CD14-positive monocyte (primary cell): Measurements from ENCODE around the gene STIL. TPM values are rescaled to one million over a fixed set of nuclear protein-coding genes. Genes with fewer than 3 reads are reported as not detected.

ENCODE experiments used
- DNase-seq, 3 donors: peaks; one replicate each; pipeline ENCODE4 v3.0.0-alpha.2; 2011 to 2022
- H2AFZ ChIP-seq: 2 replicates; pipeline ENCODE4 v1.6.0; 2012; ENCODE audit warnings: mild to moderate bottlenecking, low read depth, low read length, inconsistent platforms; ENCODE audit not compliant: insufficient read depth, poor library complexity, severe bottlenecking
- H3K27ac ChIP-seq, 2 donors: 1 replicate in 1 of 2; 2 replicates in 1 of 2; pipeline ENCODE4 v1.5.1; 2012 to 2013; ENCODE audit warnings: low read length in 2 of 2, control low read depth in 1 of 2, inconsistent platforms in 1 of 2, low read depth in 1 of 2, mild to moderate bottlenecking in 1 of 2
- H3K27me3 ChIP-seq, 2 donors: one replicate each; pipeline versions ENCODE4 v1.6.0 to v1.6.1; 2011 to 2013; ENCODE audit warnings: low read length in 2 of 2; ENCODE audit not compliant: control insufficient read depth in 2 of 2, insufficient read depth in 2 of 2
- H3K36me3 ChIP-seq, 2 donors: replicated peaks in 1 of 2; 1 replicate in 1 of 2; 2 replicates in 1 of 2; pipeline versions ENCODE4 v1.5.1 to v1.6.1; 2012 to 2013; ENCODE audit warnings: low read length in 2 of 2, control low read depth in 1 of 2, inconsistent platforms in 1 of 2, mild to moderate bottlenecking in 1 of 2; ENCODE audit not compliant: insufficient read depth in 2 of 2, control insufficient read depth in 1 of 2
- H3K4me1 ChIP-seq, 2 donors: 1 replicate in 1 of 2; 2 replicates in 1 of 2; pipeline versions ENCODE4 v1.5.1 to v1.6.1; 2012 to 2013; ENCODE audit warnings: low read length in 2 of 2, control low read depth in 1 of 2, inconsistent platforms in 1 of 2, mild to moderate bottlenecking in 1 of 2, moderate library complexity in 1 of 2; ENCODE audit not compliant: insufficient read depth in 2 of 2, control insufficient read depth in 1 of 2
- H3K4me2 ChIP-seq: replicated peaks from 2 replicates; pipeline ENCODE3; 2012; ENCODE audit warnings: low read length, moderate library complexity, mild to moderate bottlenecking; ENCODE audit not compliant: poor library complexity, severe bottlenecking; ENCODE audit errors: extremely low read depth
- H3K4me3 ChIP-seq, 3 experiments: fragments of 200-600 bp in 1 of 3; sonication (generic) in 1 of 3; replicated peaks in 1 of 3; 1 replicate in 2 of 3; 2 replicates in 1 of 3; pipeline ENCODE4 v1.5.1; 2011 to 2013; ENCODE audit warnings: low read length in 3 of 3, mild to moderate bottlenecking in 3 of 3, control low read depth in 2 of 3, low read depth in 2 of 3, inconsistent platforms in 1 of 3, moderate library complexity in 1 of 3
- H3K79me2 ChIP-seq: 2 replicates; pipeline ENCODE4 v1.6.0; 2012; ENCODE audit warnings: mild to moderate bottlenecking, control low read depth, inconsistent platforms, low read length, moderate library complexity; ENCODE audit not compliant: insufficient read depth
- H3K9ac ChIP-seq: 2 replicates; pipeline ENCODE4 v1.6.0; 2017; ENCODE audit warnings: low read length, mild to moderate bottlenecking; ENCODE audit not compliant: insufficient read depth, poor library complexity, severe bottlenecking
- H3K9me3 ChIP-seq, 2 donors: replicated peaks in 1 of 2; 1 replicate in 1 of 2; 2 replicates in 1 of 2; pipeline versions ENCODE4 v1.5.1 to v1.6.1; 2012 to 2013; ENCODE audit warnings: low read length in 2 of 2, control low read depth in 1 of 2; ENCODE audit not compliant: control insufficient read depth in 1 of 2, insufficient read depth in 1 of 2
- H4K20me1 ChIP-seq: 2 replicates; pipeline ENCODE4 v1.6.0; 2012; ENCODE audit warnings: mild to moderate bottlenecking, low read length, control low read depth, moderate library complexity; ENCODE audit not compliant: insufficient read depth
- H3K27ac Mint-ChIP-seq, 7 donors: one replicate each; pipeline ENCODE4 v1.8.0; 2020; ENCODE audit warnings: mild to moderate bottlenecking in 7 of 7, mixed read lengths in 7 of 7, moderate library complexity in 6 of 7, inconsistent platforms in 2 of 7
- H3K27me3 Mint-ChIP-seq, 3 donors: one replicate each; pipeline ENCODE4 v1.8.0; 2021 to 2022; ENCODE audit warnings: low read depth in 3 of 3, mild to moderate bottlenecking in 3 of 3, mixed read lengths in 3 of 3, moderate library complexity in 3 of 3, inconsistent platforms in 1 of 3
- H3K36me3 Mint-ChIP-seq, 2 donors: one replicate each; pipeline ENCODE4 v1.8.0; 2020; ENCODE audit warnings: mixed read lengths in 2 of 2, inconsistent platforms in 1 of 2, mild to moderate bottlenecking in 1 of 2
- H3K4me1 Mint-ChIP-seq: one replicate; pipeline ENCODE4 v1.8.0; 2020; ENCODE audit warnings: mild to moderate bottlenecking, mixed read lengths
- H3K4me3 Mint-ChIP-seq, 2 donors: one replicate each; pipeline ENCODE4 v1.8.0; 2020; ENCODE audit warnings: mild to moderate bottlenecking in 2 of 2, mixed read lengths in 2 of 2, moderate library complexity in 1 of 2
- H3K9me3 Mint-ChIP-seq, 7 donors: one replicate each; pipeline ENCODE4 v1.8.0; 2020 to 2022; ENCODE audit warnings: mixed read lengths in 7 of 7, mild to moderate bottlenecking in 6 of 7, moderate library complexity in 6 of 7, inconsistent platforms in 2 of 7
- CTCF ChIP-seq: fragments of 200-600 bp; IDR thresholded peaks from one replicate; pipeline ENCODE4 v1.8.0; 2022; ENCODE audit warnings: antibody characterized with exemption, mild to moderate bottlenecking
- WGBS: methylation state at CpG from one replicate; pipeline ENCODE4 v1.1.5; 2013; ENCODE audit warnings: missing lambda C conversion rate; ENCODE audit not compliant: insufficient coverage; 5-methylcytosine and 5-hydroxymethylcytosine counted together
- intact Hi-C, 2 donors: fragments of 100-400 bp; cut with micrococcal nuclease; formaldehyde crosslinking; loops; one replicate each; pipeline versions ENCODE4 v1.15.0 to v1.15.1; 2023
- polyA plus RNA-seq, 3 donors: library from polyadenylated mRNA; depleted of rRNA in 1 of 3; unstranded in 2 of 3; stranded (reverse) in 1 of 3; fragments of 300-500 nt in 2 of 3; fragments of >200 nt in 1 of 3; fragmentation: Illumina TruSeq in 2 of 3; gene quantifications; 1 replicate in 2 of 3; 2 replicates in 1 of 3; pipeline ENCODE4 v1.2.3, GENCODE V29; 2012 to 2021

STIL gene
- polyA plus RNA-seq, 3 donors = 0.16 to 0.31 (median 0.27) TPM

GRCh38 chr1:47210666-47211065 lies 103.3 kb downstream of the STIL start:
- H3K9ac ChIP-seq = no peak overlapping the region
- H4K20me1 ChIP-seq = no peaks in the 10 kb centered on the region
- no peaks in the 10 kb centered on the region for H3K27me3 ChIP-seq
- no peaks in the 10 kb centered on the region for H3K36me3 ChIP-seq
- no peak overlapping the region for H3K4me2 ChIP-seq
- H3K27ac Mint-ChIP-seq = no peak overlapping the region
- 92% methylated on average over 1 of the region's 3 CpGs for WGBS
- H3K36me3 Mint-ChIP-seq = no peaks in the 10 kb centered on the region
- DNase-seq = no peak
- intact Hi-C loops = no loop called here
- H3K9me3 Mint-ChIP-seq = no peaks in the 10 kb centered on the region
- H2AFZ ChIP-seq = no peak overlapping the region
- H3K4me1 ChIP-seq = peaks cover 12 to 15% of the 10 kb centered on the region in 2 donors
- no peak overlapping the region for H3K27ac ChIP-seq
- TF ChIP-seq CTCF = no peak
- H3K4me1 Mint-ChIP-seq = no peaks in the 10 kb centered on the region
- H3K4me3 Mint-ChIP-seq = no peak overlapping the region
- H3K79me2 ChIP-seq = no peaks in the 10 kb centered on the region
- no peaks in the 10 kb centered on the region for H3K9me3 ChIP-seq
- peaks cover 2 to 5% (median 4%) of the 10 kb centered on the region in 3 donors for H3K27me3 Mint-ChIP-seq
- no peak overlapping the region for H3K4me3 ChIP-seq

- Mint-ChIP-seq H3K27ac (no peak overlapping the region), H3K36me3 (no peaks in the 10 kb centered on the region)
- no peak for DNase-seq
Measured at GRCh38 chr1:47209725-47210325, 104.1 kb downstream of the STIL start.

More at GRCh38 chr1:47209725-47210325, 104.1 kb downstream of the STIL start:
- Histone ChIP-seq H4K20me1 (no peaks in the 10 kb centered on the region), H3K27me3 (no peaks in the 10 kb centered on the region), H3K4me1 (peaks cover 12 to 15% of the 10 kb centered on the region in 2 donors), H2AFZ (no peak overlapping the region), H3K4me2 (no peak overlapping the region), H3K4me3 (no peak overlapping the region), H3K27ac (no peak overlapping the region), H3K9ac (no peak overlapping the region), H3K36me3 (no peaks in the 10 kb centered on the region), H3K9me3 (no peaks in the 10 kb centered on the region), H3K79me2 (no peaks in the 10 kb centered on the region)
- H3K4me3 Mint-ChIP-seq = no peak overlapping the region
- 92% methylated on average over 2 of the region's 3 CpGs for WGBS
- intact Hi-C loops = no loop called here
- H3K4me1 Mint-ChIP-seq = no peaks in the 10 kb centered on the region
- peaks cover 3 to 5% (median 4%) of the 10 kb centered on the region in 3 donors for H3K27me3 Mint-ChIP-seq
- no peaks in the 10 kb centered on the region for H3K9me3 Mint-ChIP-seq
- no peak for TF ChIP-seq CTCF
